ENCODE results near the gene ARHGAP24.
"Not testable (repeated sequence)": the region's sequence is repeated elsewhere in the genome, so short reads cannot be mapped to it uniquely, and the experiment has no call there.

ARHGAP24 gene

DNA sequence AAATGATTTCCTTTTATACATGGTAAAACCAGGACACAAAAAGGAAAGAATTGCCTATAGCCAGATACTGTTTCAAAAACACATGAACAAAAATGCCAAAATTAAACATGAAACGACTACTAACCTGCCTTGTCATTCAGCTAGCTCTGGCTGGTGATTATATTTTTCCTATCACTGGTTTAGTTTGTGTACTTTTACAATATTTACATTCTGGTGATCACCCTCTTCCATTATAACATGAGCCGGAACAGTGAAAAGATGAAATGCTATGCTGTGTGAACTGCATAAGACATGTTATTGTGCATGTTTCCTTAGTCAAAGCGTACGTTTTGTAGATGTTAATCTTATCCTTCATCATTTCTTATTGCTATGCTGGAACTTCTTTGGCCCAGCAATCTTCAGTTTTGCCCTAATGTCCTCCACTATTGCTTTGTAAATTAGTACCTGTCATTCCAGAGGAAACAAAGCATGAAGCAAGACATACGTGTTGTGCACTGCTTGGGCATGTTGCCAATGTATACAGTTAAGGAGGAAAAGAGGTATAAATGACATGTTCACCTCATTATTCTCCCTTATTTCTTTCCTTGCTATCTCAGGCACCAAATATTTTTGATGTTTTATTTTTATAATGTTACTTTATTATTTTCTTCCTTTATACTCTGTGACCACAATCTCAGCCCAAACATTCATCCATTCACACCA lies 386.3 kb downstream of the ARHGAP24 start:
- DNase-seq (ENCODE audit: low read depth in 2 of 2): no peak

DNA sequence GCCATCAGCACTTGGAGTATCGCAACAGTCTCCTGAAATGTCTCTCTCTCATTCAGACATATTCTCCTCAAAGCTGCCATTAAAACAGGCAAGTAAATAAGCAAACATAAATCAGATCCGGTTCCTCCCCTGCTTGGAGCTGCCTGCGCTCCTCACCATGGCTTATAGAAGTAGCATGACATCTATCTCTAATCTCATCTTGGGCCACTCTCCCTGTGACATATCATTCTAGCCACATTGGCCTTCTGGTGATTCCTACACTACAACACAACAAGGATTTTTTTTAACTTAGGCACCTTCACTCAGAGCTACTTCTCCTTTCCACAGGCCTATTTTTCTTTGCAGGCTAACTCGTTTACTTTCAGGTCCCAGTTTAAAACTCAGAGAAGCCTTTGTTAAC lies 387.9 kb downstream of the ARHGAP24 start:
- DNase-seq (ENCODE audit: low read depth in 2 of 2): no peak

DNA sequence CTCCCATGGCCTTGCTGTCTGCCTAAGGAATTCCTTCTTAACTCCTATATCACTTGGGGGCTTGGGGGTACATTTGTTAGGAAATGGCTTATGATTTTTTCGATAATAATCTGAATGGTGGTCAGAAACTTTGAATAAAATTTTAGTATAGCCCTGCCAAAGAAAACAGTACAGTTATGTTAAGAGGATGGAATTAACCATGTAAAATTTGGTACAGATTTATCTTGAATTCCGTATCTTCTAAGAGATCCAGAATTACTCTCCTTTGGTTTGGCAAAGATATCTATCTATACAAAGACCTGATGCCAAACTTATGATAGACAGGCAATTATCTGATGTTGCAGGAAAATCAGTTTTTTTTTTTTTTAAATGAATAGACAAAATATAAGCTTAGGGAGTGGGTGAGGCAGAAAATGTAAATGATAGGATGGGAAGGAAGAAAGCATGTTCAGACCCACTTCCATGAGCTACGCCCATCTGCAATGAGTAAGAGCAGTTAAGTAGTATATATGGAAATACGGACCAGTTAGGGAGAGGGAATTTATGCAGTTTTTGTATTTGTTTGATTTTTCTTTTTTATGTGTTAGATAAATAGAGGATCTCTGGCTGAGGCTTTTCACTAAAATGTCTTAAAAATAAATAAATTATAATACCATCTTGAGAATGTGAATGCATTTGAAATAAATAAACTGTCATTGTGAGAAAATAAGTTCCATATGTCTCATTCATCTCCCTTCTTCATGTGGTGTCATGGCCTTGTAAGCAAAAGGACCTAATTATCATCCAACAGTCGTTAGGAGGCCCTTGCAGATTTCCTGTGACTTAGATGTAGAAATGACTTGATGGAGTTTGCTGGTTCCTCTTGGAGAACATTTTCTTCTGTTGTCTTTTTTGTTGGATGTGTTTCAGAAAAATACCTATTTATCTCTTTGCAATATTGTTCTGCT lies 389.6 kb downstream of the ARHGAP24 start:
- no peak for DNase-seq (ENCODE audit: low read depth in 2 of 2)

DNA sequence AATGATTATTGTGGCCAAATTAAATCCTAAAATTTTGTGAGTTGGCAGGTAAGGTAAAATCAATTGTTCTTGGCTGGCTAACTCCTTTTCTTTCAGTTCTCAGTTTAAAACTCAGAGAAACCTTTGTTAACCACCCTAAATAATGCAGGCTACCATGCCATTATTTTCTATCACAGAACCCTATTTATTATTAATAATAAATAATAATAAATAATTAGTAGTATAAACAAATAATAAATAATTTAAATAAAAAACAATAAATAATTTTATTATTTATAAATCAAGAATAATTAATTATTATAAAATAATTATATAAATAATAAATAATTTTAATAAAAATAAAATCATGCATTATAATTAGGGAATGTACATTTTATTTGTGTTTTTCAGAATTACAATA lies 390.3 kb downstream of the ARHGAP24 start:
- no peak for DNase-seq (ENCODE audit: low read depth in 2 of 2)

DNA sequence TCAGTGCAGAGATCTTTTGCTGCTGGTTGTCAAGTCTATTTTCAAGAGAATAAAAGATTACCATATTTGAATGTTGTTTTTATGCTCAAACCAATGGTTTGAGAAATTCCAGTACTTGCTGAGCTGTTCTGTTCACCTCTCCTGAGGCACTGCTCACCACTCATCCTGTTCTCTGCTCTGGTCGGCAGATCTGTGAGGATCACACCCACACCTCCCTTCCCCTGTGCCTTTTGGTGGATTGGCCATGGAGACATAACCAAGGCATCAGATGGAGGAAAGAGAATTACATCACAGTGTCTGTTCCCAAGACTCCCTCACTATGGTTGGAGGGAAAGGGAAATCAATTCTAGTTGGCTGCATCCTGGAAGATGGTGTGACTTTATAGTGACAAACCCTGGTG lies 391.6 kb downstream of the ARHGAP24 start:
- no peak for DNase-seq (ENCODE audit: low read depth in 2 of 2)

DNA sequence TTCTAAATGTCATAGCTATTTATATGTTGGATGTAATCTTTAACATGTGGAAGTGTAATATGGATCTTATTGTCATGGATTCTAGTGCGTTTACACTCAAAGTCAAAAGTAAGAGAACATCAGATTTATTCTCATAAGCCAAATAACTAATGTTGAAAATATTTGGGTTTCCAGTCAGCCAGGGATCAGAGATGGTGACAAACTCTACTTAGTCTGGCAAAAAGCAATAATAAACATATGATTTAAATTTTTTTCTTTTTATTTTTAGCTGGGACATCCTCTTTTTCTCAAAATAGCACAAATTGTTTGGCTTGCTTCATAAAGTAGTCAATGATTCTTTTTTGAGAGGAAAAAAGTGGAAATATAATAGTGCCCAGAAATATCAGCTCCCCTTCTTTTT lies 392.3 kb downstream of the ARHGAP24 start:
- no peak for DNase-seq (ENCODE audit: low read depth in 2 of 2)

DNA sequence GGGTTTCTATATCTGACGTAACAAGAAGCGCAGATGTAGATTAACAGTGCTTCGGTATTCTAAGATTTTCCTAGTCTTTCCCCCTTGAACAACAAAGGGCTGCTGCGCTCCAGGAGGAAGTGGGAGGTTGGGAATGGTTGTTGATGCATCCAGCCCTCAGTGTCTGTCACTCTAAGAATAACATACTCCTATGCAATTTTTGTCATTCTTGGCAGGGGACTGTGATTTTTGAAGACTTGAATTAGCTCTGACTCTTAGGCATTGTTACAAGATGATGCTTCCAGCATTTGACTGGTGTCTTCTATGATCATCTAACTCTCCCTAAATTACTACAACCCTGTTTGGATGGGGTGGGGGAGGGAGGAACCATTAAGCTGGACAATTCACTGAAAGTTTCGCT lies 394.2 kb downstream of the ARHGAP24 start:
- DNase-seq (ENCODE audit: low read depth in 2 of 2): no peak

DNA sequence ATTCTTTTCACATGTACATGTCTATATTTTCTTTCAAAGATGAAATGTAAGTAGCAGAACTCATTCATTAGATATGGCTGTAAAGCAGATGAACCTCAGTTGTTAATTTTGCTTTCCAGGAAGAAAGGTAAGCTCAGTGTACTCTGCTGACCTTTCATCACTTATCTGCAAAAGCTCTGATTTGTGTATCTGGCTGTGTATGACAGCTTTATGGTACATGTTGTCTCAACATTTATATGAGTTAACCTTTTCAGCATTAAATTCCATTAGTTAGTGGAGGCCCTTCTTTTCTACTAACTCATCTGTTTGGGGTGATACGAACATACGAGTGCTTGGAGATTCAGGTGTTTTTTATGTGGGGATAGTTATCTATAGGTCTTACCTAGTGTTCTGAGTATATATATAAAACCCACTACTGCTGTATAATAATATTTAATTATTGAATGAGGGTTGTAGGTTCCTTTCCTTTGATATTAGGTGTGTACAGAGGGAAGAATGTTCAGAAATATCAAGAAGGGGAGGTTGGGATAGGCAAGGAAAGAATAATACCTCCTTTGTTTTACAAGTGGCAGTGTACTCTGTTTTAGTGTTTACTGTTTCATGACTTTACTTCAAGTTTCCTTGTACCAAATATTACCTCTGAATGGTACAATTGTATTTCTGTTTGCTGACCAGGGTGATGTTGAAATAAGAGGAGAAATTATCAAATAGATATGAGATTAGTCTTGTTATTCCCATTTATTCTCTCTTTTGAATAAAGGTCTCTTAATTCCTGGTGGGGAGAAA lies 395.5 kb downstream of the ARHGAP24 start:
- DNase-seq (ENCODE audit: low read depth in 2 of 2): no peak

DNA sequence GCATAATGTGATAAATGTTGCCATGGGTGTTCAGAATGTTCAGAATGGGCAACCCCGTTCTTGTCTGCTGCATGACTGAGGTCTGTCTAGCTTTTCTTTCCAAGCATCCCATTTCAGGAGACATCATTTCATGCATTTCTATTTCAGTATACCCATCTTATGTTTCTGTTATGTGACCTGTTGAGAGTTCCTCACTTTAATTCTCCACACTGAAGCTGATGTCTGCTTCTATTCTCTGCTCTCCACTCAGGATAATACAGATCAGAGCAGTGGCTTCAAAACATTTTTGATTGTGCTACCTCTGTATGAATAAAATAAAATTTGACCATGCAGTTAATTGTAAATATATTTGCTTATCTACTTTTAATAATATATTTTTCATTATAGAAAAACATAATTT lies 398.6 kb downstream of the ARHGAP24 start:
- DNase-seq (ENCODE audit: low read depth in 2 of 2): no peak

DNA sequence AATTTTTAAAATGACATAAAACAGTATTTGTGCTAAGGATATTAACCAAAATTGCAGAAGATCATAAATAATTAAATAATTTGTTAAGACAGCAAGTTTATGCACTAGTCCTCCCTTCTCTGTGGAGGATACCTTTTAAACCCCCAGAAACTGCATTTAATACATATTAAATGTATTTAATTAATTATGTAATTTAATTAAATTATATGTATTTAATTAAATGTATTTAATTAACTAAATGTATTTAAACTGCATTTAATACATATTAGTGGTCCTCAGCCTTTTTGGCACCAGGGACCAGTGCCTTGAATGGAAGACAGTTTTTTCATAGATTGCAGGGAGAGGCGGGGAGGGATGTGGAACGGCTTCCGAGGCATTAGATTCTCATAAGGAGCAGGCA lies 404.6 kb downstream of the ARHGAP24 start:
- no peak for DNase-seq (ENCODE audit: low read depth in 2 of 2)

DNA sequence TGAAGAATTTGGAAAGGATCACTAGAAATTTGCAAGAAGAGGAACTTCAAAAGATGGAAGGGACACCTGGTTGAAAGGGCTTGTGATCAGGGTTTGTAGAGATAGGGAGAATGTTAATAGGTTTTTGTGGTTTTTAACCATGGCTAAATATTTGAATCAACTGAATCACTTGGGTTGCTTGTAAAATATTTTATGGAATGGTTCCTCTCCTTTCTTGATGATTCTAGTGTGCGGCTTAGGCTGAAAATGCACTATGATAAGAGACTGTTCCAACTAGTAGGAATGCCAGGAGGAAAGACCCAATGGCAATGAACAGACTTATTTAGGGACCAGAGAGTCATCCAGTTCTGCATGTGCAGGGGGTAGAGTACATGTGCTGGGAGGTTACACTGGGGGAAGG lies 408.2 kb downstream of the ARHGAP24 start:
- no peak for DNase-seq (ENCODE audit: low read depth in 2 of 2)

DNA sequence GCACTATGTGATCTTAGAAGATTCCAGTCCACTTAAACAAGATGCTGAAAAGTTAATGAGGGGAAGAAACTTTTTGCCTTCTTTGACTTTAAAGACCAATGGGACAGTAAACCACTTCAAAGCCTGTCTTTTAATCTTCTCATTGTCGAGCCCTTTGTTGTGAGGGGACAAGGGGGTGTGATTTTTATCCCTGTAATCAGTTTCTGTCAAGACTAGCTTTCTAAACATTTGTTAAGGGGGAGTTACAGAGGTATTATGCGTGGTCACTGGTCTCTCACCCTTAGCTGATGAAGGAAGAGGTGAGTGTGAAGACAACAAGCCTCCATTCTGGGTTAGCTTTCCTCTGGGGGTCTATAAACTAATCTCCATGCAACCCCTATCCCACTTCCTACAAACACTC lies 409.3 kb downstream of the ARHGAP24 start:
- no peak for DNase-seq (ENCODE audit: low read depth in 2 of 2)

DNA sequence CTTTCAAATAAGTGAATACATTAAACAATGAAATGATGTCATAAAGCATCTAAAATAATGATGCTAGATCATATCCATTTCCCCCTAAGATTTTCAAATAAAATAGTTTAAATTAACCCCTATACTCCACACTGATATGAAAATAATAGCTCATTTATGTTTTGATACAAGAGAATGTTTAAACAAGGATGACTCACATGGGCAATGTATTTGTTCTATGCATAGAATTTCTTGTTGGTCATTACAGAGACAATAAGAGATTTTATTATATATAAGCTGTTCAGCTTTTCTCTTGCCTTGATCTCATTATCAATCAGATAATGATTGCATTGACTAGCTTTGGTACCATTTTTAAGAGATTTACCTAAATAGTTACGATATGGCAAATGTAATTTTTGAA lies 411.7 kb downstream of the ARHGAP24 start:
- DNase-seq (ENCODE audit: low read depth in 2 of 2): no peak

DNA sequence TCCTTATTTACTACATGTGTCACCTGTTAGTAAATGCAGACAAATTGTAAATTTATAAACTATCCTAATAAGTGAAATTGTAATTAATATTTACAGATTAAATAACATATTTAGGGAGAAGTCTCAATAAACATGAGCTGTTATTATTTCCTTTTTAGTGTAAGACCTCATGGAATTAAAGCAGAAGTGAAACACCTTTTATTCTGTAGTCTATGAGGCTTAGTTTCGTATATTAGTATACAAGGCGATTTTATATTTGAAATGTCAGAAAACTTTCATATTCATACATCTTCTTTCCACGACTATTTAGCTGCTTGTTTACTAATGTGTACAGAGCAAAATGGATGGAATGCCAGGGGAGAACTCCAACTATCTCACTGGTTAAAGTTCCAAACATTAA lies 414.4 kb downstream of the ARHGAP24 start:
- no peak for DNase-seq (ENCODE audit: low read depth in 2 of 2)

DNA sequence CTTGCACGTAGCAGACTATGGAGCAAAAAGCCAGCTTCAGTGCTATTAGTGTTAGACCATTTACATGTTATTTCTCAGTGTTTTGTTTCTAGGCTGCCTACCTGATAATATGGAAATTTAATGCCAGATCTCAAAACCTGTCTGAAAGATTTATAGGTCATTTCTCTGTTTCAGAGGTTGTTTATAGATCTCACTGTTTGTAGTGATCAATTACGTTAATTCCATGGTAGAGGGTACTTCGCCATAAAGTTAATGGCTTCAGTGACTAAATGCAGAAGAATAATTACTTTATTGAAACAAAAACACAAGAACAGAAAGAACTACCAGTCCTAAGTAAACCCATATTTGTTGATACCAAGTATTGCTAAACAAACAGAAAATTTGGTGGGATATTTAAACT lies 420.8 kb downstream of the ARHGAP24 start:
- DNase-seq (ENCODE audit: low read depth in 2 of 2): no peak

DNA sequence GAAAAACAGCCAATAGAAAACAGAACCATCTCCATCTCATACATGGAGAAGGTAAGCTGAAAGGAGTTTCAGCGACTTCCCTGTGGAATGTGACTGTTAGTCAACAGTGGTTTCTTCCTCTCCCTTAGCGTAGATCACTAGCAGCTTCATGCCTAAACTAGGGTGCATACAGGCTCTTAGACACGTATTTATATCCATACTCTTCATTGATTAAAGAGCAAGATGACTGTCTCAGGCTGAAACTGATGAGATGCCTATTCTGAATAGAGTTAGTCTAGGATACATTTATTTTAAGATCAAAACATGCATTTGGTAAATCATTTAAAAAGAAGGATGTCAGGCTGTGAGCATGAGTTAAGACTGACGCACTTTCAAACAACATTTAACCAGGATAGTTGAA lies 423.3 kb downstream of the ARHGAP24 start:
- DNase-seq (ENCODE audit: low read depth in 2 of 2): no peak

DNA sequence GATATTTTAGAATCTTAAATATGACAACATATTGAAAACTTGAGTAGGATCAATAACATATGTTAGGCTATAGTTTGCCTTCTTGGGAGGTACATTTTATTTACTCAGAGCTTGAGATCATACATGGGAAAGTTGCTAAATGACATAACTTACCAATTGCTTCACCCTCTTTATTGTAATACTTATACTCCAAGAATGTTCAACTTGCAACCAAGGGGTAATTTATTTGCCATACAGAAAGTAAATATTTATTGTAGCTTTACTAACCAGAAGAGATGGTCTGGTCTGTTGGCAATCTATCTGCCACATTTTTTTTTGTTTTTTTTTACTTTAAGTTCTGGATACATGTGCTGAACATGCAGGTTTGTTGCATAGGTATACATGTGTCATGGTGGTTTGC lies 426.6 kb downstream of the ARHGAP24 start:
- no peak for DNase-seq (ENCODE audit: low read depth in 2 of 2)

DNA sequence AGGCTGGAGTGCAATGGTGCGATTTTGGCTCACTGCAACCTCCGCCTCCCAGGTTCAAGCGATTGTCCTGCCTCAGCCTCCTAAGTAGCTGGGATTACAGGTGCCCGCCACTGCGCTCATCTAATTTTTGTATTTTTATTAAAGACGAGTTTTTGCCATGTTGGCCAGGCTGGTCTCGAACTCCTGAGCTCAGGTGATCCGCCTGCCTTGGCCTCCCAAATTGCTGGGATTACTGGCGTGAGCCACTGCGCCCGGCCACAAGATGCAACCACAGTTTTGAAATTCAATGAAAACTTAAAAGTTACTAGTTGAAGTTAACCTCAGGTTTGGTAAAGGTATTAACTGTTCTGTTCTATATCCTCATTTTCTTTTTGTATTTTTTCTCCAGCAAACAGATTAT lies 427.7 kb downstream of the ARHGAP24 start:
- not testable (repeated sequence) for DNase-seq (ENCODE audit: low read depth in 2 of 2)

DNA sequence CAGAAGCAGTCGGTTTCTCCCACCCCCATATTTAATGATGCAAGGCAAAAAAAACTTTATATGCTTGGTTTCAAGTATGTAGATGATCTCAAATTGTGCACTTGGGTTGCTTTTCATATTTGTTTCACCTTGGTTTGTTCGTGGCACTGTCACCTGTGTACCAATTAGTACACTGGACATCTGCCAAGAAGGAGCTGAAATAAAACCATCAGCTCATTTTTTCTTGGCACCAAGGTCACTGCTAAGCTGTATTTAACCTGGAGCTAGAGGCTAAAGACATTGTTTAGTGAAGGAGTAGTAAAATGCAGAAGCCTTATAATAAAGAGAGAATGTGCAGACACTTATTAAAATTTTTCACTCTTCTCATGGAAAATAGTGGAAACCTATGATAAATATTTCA lies 430.8 kb downstream of the ARHGAP24 start:
- DNase-seq (ENCODE audit: low read depth in 2 of 2): no peak

DNA sequence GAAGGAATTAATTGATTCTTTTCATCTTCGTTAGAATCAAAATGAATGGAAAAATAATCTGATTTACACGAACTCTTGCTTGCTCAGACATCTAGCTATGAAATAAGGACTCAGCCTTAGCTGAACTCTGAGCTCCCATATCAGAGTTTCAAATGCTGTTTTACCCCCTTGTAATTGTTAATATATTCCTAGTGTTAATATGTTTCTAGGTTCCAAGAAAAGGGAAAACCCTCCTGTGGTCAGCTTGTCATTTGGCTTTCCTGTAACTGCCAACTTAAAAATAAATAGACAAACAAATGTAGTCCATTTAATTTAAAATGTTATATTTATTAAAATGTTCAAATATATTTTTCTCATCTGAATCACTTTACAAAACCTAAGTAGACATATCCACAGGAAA lies 432.1 kb downstream of the ARHGAP24 start:
- DNase-seq (ENCODE audit: low read depth in 2 of 2): no peak

DNA sequence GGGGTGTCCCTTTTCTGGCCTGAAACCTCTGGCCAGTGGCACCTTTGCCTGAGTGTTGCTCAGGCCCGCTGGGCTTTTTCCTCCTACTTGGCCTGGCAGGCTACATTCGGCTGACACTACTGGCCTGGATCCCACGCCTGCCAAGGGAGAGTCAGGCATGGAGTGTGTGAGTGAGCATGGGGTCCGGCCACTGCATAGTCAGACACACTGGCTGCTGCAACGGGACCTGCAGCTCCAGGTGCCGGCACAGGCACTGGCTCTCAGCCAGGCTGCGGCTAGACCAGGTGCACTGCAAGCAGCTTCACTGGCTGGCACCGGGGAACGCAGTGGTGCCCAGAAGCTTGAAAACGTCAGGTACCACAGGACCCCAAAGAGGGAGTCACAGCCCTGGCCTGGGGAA lies 434.9 kb downstream of the ARHGAP24 start:
- DNase-seq (ENCODE audit: low read depth in 2 of 2): no peak

DNA sequence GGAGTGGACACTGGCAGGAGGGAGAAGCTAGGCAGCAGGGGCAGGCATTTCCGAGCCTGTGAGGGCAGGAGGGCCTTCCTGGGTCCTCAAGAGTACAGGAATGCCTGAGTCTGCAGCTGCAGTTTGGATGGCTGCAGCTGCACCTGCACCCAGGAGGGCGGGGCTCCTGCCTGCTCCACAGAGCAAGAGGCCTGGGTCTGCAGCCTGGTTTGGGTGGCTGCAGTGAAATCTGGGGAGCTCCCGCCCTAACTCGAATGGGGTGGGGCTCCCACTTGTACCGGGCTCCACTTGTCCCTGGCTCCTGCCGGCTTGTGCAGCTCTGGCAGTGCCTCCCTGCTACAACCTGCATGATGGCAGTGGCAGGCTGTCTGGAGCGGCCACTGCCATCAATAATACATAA lies 436.0 kb downstream of the ARHGAP24 start:
- DNase-seq (ENCODE audit: low read depth in 2 of 2): no peak

Measured in stimulated activated CD4-positive, alpha-beta T cell treated with anti-CD3 and anti-CD28 coated beads, Interleukin-1b, Interleukin-23, amount 100 ng/mL, for 4 hours (primary cell).